Right lobe of liver (tissue), 4 donors: Measurements from ENCODE around the gene TOX3.

Source experiments
- POLR2A ChIP-seq: fragments of 450-650 bp; IDR thresholded peaks from one replicate; pipeline ENCODE4 v1.6.1; 2017; ENCODE audit warnings: antibody characterized with exemption, mild to moderate bottlenecking
- TF ChIP-seq, protein P1 (sequence below), 4 donors: fragments of 200-600 bp in 3 of 4; fragments of 450-650 bp in 1 of 4; IDR thresholded peaks; one replicate each; pipeline versions ENCODE4 v1.5.1 to v1.8.0; 2016 to 2022; ENCODE audit warnings: antibody characterized with exemption in 4 of 4, mild to moderate bottlenecking in 2 of 4
- donor health status: DM: no; HTN: no; CAD: no.
- donor health status: DM: no; HTN: no; CAD: no.
- donor health status: DM: no; HTN: yes; CAD: no.

DNA sequence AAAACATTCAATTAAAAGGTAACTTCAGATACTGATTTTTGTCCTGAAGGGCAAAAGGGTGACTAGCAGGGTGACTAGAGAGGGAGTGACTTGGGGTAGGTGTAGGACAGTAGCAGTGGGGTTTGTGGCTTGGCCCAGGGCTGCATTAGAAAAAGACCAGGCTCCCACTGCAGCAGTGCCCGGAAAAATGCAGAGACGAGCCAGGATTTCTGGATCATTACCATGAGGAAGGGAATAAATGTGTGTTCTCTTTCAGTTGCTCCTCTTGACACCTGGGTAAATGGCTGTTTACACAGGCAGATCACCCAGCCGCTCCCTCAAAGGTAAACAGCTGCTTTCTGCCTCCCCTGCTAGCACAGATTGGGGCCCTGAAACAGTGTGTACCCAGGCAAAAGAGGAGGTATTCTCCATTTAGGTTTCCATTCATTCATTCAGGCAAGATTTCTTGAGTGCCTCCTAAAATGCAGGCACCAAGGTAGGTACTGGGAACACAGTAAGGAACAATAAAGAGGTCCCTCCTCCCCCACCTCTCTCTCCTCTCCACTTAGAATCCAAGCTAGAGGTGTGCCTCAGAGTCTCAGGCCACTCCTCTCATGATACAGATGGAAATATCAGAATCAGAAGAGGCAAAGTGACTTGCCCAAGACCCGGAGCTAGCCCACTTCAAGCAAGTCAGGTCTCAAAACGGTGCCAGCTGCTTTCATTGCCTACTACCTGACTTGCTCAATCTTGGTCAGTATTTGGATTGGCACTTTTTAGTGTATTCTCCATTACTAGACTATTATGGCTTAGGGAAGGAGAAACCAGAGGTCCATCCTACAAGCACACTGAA lies 15.2 kb upstream of the TOX3 start:
- TF ChIP-seq, protein P1, sequence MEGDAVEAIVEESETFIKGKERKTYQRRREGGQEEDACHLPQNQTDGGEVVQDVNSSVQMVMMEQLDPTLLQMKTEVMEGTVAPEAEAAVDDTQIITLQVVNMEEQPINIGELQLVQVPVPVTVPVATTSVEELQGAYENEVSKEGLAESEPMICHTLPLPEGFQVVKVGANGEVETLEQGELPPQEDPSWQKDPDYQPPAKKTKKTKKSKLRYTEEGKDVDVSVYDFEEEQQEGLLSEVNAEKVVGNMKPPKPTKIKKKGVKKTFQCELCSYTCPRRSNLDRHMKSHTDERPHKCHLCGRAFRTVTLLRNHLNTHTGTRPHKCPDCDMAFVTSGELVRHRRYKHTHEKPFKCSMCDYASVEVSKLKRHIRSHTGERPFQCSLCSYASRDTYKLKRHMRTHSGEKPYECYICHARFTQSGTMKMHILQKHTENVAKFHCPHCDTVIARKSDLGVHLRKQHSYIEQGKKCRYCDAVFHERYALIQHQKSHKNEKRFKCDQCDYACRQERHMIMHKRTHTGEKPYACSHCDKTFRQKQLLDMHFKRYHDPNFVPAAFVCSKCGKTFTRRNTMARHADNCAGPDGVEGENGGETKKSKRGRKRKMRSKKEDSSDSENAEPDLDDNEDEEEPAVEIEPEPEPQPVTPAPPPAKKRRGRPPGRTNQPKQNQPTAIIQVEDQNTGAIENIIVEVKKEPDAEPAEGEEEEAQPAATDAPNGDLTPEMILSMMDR (IDR thresholded peaks at IDR 0.05) = no peak
- no peak for TF ChIP-seq POLR2A
